WTC11 (cell line): ENCODE measurements around the gene FAM53A.

ENCODE experiments used
- ATF3 ChIP-seq: sonication (generic); formaldehyde crosslinking; conservative IDR thresholded peaks from 2 replicates; pipeline ENCODE4 v1.8.1; 2022; ENCODE audit warnings: mild to moderate bottlenecking, missing genetic modification reagents
- CTCF ChIP-seq: fragments of 200-600 bp; IDR thresholded peaks from 2 replicates; pipeline ENCODE4 v1.8.0; 2022; ENCODE audit warnings: antibody characterized with exemption
- MAX ChIP-seq: sonication (generic); formaldehyde crosslinking; IDR thresholded peaks from 2 replicates; pipeline ENCODE4 v1.8.0; 2022; ENCODE audit warnings: mild to moderate bottlenecking, missing genetic modification reagents

GRCh38 chr4:1703867-1704266, 19.8 kb upstream of the FAM53A start:
- no peak for TF ChIP-seq MAX (CRISPR knock-in tag)
- TF ChIP-seq ATF3 (CRISPR knock-in tag) = no peak
- TF ChIP-seq CTCF = no peak
